ENCODE measurements around the gene SEC24C.

- TF ChIP-seq CTCF (conservative IDR thresholded peaks at IDR 0.05; ENCODE audit: low read length): no peak
- no peak for TF ChIP-seq EZH2phosphoT487 (IDR thresholded peaks at IDR 0.05; ENCODE audit: borderline replicate concordance, low read depth, low read length)
Observed at GRCh38 chr10:73779018-73779417, 34.8 kb downstream of the SEC24C start.
